ENCODE results near the gene FAM114A1.

The FAM114A1 gene

DNA sequence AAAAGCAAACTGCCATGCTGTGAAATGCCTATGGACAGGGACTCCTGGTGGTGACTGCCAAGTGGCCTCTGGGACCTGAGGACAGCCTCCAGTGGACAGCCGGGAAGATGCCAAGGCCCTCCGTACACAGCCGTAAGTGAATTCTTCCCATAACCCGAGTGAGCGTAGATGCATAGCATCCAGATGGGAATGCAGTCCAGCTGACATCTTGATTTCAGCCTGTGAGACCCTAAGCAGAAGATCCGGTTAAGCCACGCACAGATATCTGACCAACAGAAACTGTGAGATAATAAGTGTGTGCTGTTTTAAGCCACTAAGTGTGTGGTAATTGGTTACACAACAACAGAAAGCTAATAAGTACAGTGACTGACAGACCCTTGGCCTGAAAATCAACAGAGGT lies 108.7 kb downstream of the FAM114A1 start:
- no peak overlapping the region for H3K4me3 ChIP-seq (ENCODE audit: low read depth, low read length)
- TF ChIP-seq CTCF (IDR thresholded peaks at IDR 0.05; ENCODE audit: low read depth, low read length, missing control alignments), result no peak
- no peak for DNase-seq (ENCODE audit: low read depth)

DNA sequence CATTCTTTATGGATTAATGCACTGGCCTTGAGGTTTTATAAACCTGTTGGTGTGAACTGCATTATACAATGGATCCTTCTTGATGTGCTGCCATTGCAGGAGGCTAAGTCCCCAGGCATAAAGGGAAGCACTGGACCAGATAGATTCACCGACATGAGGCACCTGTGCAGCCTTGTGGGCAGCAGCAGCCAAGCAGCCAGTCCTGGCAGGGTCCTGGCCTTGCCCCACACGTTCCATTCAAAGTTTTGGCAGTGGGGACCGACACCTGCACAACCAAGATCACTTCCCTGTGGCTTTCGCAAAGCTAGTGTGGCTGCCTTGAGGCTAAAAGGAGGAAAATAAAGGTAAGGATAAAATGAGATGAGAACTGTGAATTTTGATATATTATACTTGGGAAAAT lies 111.5 kb downstream of the FAM114A1 start:
- no peak for DNase-seq (ENCODE audit: low read depth)
- no peak for TF ChIP-seq CTCF (IDR thresholded peaks at IDR 0.05; ENCODE audit: low read depth, low read length, missing control alignments)
- H3K4me3 ChIP-seq (ENCODE audit: low read depth, low read length), result no peak overlapping the region

- no peak for DNase-seq (ENCODE audit: low read depth)
- no peak overlapping the region for H3K4me3 ChIP-seq (ENCODE audit: low read depth, low read length)
- no peak for TF ChIP-seq CTCF (IDR thresholded peaks at IDR 0.05; ENCODE audit: low read depth, low read length, missing control alignments)
These were observed 112.1 kb downstream of the FAM114A1 start for GRCh38 chr4:38979511-38980230.

- TF ChIP-seq CTCF (IDR thresholded peaks at IDR 0.05; ENCODE audit: low read depth, low read length, missing control alignments), result no peak
- no peak for DNase-seq (ENCODE audit: low read depth)
- H3K4me3 ChIP-seq (ENCODE audit: low read depth, low read length), result no peak overlapping the region
These were observed 113.5 kb downstream of the FAM114A1 start for GRCh38 chr4:38980903-38981676.

- no peak for DNase-seq (ENCODE audit: low read depth)
- no peak overlapping the region for H3K4me3 ChIP-seq (ENCODE audit: low read depth, low read length)
- TF ChIP-seq CTCF (IDR thresholded peaks at IDR 0.05; ENCODE audit: low read depth, low read length, missing control alignments), result no peak
These were observed 114.9 kb downstream of the FAM114A1 start for GRCh38 chr4:38982361-38983095.

GRCh38 chr4:38983291-38983690 lies 115.7 kb downstream of the FAM114A1 start:
- no peak for DNase-seq (ENCODE audit: low read depth)
- H3K4me3 ChIP-seq (ENCODE audit: low read depth, low read length), result no peak overlapping the region
- no peak for TF ChIP-seq CTCF (IDR thresholded peaks at IDR 0.05; ENCODE audit: low read depth, low read length, missing control alignments)
